ENCODE results near the gene FOXL1. TPM values are rescaled to one million over a fixed set of nuclear protein-coding genes. Genes with fewer than 3 reads are reported as not detected.

Gene FOXL1
- polyA plus RNA-seq, 1 experiment: 41.1 TPM

GRCh38 chr16:86621966-86622365, 43.6 kb downstream of the FOXL1 start:
- CTCF ChIA-PET: no interaction called here
- Histone ChIP-seq H3K4me3 (ENCODE audit: low read depth, low read length) (no peak overlapping the region), H3K9me3 (ENCODE audit: control insufficient read depth, insufficient read depth, low read length) (peaks cover 9% of the 10 kb centered on the region), H3K27me3 (ENCODE audit: control insufficient read depth, insufficient read depth, low read length) (no peaks in the 10 kb centered on the region), H3K27ac (ENCODE audit: low read depth, low read length) (no peak overlapping the region)
- POLR2A ChIA-PET: no interaction called here
- TF ChIP-seq CTCF (IDR thresholded peaks at IDR 0.05; ENCODE audit: low read depth, low read length): no peak
- DNase-seq (ENCODE audit: low read depth, low spot score): no peak

- CTCF ChIA-PET: no interaction called here
- Histone ChIP-seq H3K4me3 (ENCODE audit: low read depth, low read length) (no peak overlapping the region), H3K27me3 (ENCODE audit: control insufficient read depth, insufficient read depth, low read length) (no peaks in the 10 kb centered on the region), H3K9me3 (ENCODE audit: control insufficient read depth, insufficient read depth, low read length) (peaks cover 9% of the 10 kb centered on the region), H3K27ac (ENCODE audit: low read depth, low read length) (no peak overlapping the region)
- no peak for DNase-seq (ENCODE audit: low read depth, low spot score)
- no peak for TF ChIP-seq CTCF (IDR thresholded peaks at IDR 0.05; ENCODE audit: low read depth, low read length)
- POLR2A ChIA-PET: no interaction called here
These were observed 44.6 kb downstream of the FOXL1 start for GRCh38 chr16:86622700-86623615.

GRCh38 chr16:86625029-86625428, 46.7 kb downstream of the FOXL1 start:
- H3K9me3 ChIP-seq (ENCODE audit: control insufficient read depth, insufficient read depth, low read length): peaks cover under 1% of the 10 kb centered on the region; the same call in 1 of the 2 replicates
- no peak overlapping the region for H3K27ac ChIP-seq (ENCODE audit: low read depth, low read length)
- CTCF ChIA-PET: no interaction called here
- POLR2A ChIA-PET: no interaction called here
- no peak overlapping the region for H3K4me3 ChIP-seq (ENCODE audit: low read depth, low read length)
- H3K27me3 ChIP-seq (ENCODE audit: control insufficient read depth, insufficient read depth, low read length): no peaks in the 10 kb centered on the region
- TF ChIP-seq CTCF (IDR thresholded peaks at IDR 0.05; ENCODE audit: low read depth, low read length): no peak
- DNase-seq (ENCODE audit: low read depth, low spot score): no peak

- H3K4me3 ChIP-seq (ENCODE audit: low read depth, low read length): no peak overlapping the region
- H3K27me3 ChIP-seq (ENCODE audit: control insufficient read depth, insufficient read depth, low read length): no peaks in the 10 kb centered on the region
- DNase-seq (ENCODE audit: low read depth, low spot score): no peak
- no peak overlapping the region for H3K27ac ChIP-seq (ENCODE audit: low read depth, low read length)
- no peak for TF ChIP-seq CTCF (IDR thresholded peaks at IDR 0.05; ENCODE audit: low read depth, low read length)
- ChIA-PET CTCF (no interaction called here), POLR2A (no interaction called here)
- no peaks in the 10 kb centered on the region; the same call in 1 of the 2 replicates for H3K9me3 ChIP-seq (ENCODE audit: control insufficient read depth, insufficient read depth, low read length)
These were observed 47.5 kb downstream of the FOXL1 start for GRCh38 chr16:86625821-86626220.

GRCh38 chr16:86626284-86626683, 47.9 kb downstream of the FOXL1 start:
- CTCF ChIA-PET: no interaction called here
- DNase-seq (ENCODE audit: low read depth, low spot score): no peak
- no peak overlapping the region for H3K27ac ChIP-seq (ENCODE audit: low read depth, low read length)
- H3K4me3 ChIP-seq (ENCODE audit: low read depth, low read length): no peak overlapping the region
- H3K27me3 ChIP-seq (ENCODE audit: control insufficient read depth, insufficient read depth, low read length): no peaks in the 10 kb centered on the region
- POLR2A ChIA-PET: no interaction called here
- H3K9me3 ChIP-seq (ENCODE audit: control insufficient read depth, insufficient read depth, low read length): no peaks in the 10 kb centered on the region; the same call in 1 of the 2 replicates
- TF ChIP-seq CTCF (IDR thresholded peaks at IDR 0.05; ENCODE audit: low read depth, low read length): no peak
